H1 (cell line): Measurements from ENCODE around the gene HDDC3. TPM values are rescaled to one million over a fixed set of nuclear protein-coding genes. Genes with fewer than 3 reads are reported as not detected.

ENCODE experiments used
- CTCF ChIA-PET: fragments of 300-600 bp; sonication (Branson Sonifier 250); formaldehyde crosslinking; loops from one replicate; lab custom pipeline; 2021; ENCODE audit not compliant: partially characterized antibody; lab: Charles Lee
- POLR2A ChIA-PET: fragments of 300-600 bp; sonication (Branson Sonifier 250); formaldehyde crosslinking; loops from one replicate; lab custom pipeline; 2021; ENCODE audit warnings: inconsistent platforms; ENCODE audit not compliant: partially characterized antibody; lab: Charles Lee
- DNase-seq, 2 experiments: peaks; one replicate each; pipeline versions ENCODE4 v3.0.0 to v3.0.0-alpha.2; 2010 to 2022; ENCODE audit warnings: low spot score in 2 of 2, low read depth in 1 of 2, mixed read lengths in 1 of 2
- FAIRE-seq: peaks from 2 replicates; lab custom pipeline; 2011; peaks lifted over from hg19 to GRCh38; lab: Jason Lieb, UNC
- H2AFZ ChIP-seq: 2 replicates; pipeline ENCODE4 v1.8.1; 2012; ENCODE audit warnings: low read length, inconsistent platforms
- H2AK5ac ChIP-seq: 2 replicates; pipeline ENCODE4 v1.6.1; 2013; ENCODE audit warnings: low read depth, low read length
- H2BK120ac ChIP-seq: replicated peaks from 2 replicates; pipeline ENCODE3; 2013; ENCODE audit warnings: low read depth, low read length, inconsistent platforms
- H2BK12ac ChIP-seq: 2 replicates; pipeline ENCODE4 v1.6.1; 2013; ENCODE audit warnings: low read depth, low read length
- H2BK15ac ChIP-seq: 2 replicates; pipeline ENCODE4 v1.6.1; 2013; ENCODE audit warnings: low read length
- H2BK20ac ChIP-seq: 2 replicates; pipeline ENCODE4 v1.6.1; 2013; ENCODE audit warnings: low read length
- H2BK5ac ChIP-seq: 2 replicates; pipeline ENCODE4 v1.6.1; 2013; ENCODE audit warnings: low read depth, low read length
- H3K14ac ChIP-seq: 2 replicates; pipeline ENCODE4 v1.6.1; 2013; ENCODE audit warnings: inconsistent platforms; ENCODE audit not compliant: insufficient read length
- H3K18ac ChIP-seq: 2 replicates; pipeline ENCODE4 v1.6.1; 2013; ENCODE audit warnings: low read length; ENCODE audit errors: extremely low read depth
- H3K23ac ChIP-seq: 2 replicates; pipeline ENCODE4 v1.6.1; 2013; ENCODE audit warnings: inconsistent platforms; ENCODE audit not compliant: insufficient read length
- H3K23me2 ChIP-seq: 2 replicates; pipeline ENCODE4 v1.6.1; 2013; ENCODE audit warnings: low read depth, low read length
- H3K27ac ChIP-seq: 2 replicates; pipeline ENCODE4 v1.6.1; 2011; ENCODE audit warnings: low read depth, low read length, inconsistent platforms
- H3K27me3 ChIP-seq, 4 experiments: replicated peaks in 1 of 4; 1 replicate in 1 of 4; 2 replicates in 3 of 4; pipeline versions ENCODE4 v1.6.1 to v1.8.1; 2011 to 2013; ENCODE audit warnings: low read length in 3 of 4, mild to moderate bottlenecking in 3 of 4, inconsistent platforms in 2 of 4, mixed read lengths in 2 of 4, moderate library complexity in 1 of 4; ENCODE audit not compliant: control insufficient read depth in 3 of 4, insufficient read depth in 3 of 4; ENCODE audit errors: extremely low read depth in 1 of 4
- H3K36me3 ChIP-seq, 4 experiments: 2 replicates each; pipeline versions ENCODE4 v1.6.1 to v1.8.1; 2011 to 2013; ENCODE audit warnings: mild to moderate bottlenecking in 4 of 4, low read length in 3 of 4, moderate library complexity in 2 of 4, control low read depth in 1 of 4, inconsistent platforms in 1 of 4; ENCODE audit not compliant: insufficient read depth in 4 of 4, control insufficient read depth in 2 of 4
- H3K4ac ChIP-seq: replicated peaks from 2 replicates; pipeline ENCODE3; 2013; ENCODE audit warnings: low read length, low read depth, mixed read lengths, inconsistent platforms; ENCODE audit not compliant: insufficient read length
- H3K4me1 ChIP-seq, 4 experiments: replicated peaks in 1 of 4; 1 replicate in 1 of 4; 2 replicates in 3 of 4; pipeline versions ENCODE4 v1.6.1 to v1.8.1; 2011 to 2013; ENCODE audit warnings: low read length in 3 of 4, inconsistent platforms in 2 of 4, mixed read lengths in 1 of 4; ENCODE audit not compliant: insufficient read depth in 4 of 4, control insufficient read depth in 3 of 4
- H3K4me2 ChIP-seq, 2 experiments: 2 replicates each; pipeline versions ENCODE4 v1.6.1 to v1.8.1; 2011 to 2013; ENCODE audit warnings: low read depth in 2 of 2, low read length in 2 of 2, control low read depth in 1 of 2, inconsistent platforms in 1 of 2, mild to moderate bottlenecking in 1 of 2; ENCODE audit not compliant: insufficient read depth in 1 of 2
- H3K4me3 ChIP-seq, 4 experiments: fragments of 200-600, 300-600 bp in 1 of 4; sonication (generic), shearing (Covaris generic), sonication (Bioruptor Twin) in 1 of 4; 2 replicates each; pipeline versions ENCODE4 v1.5.1 to v1.8.1; 2011 to 2016; ENCODE audit warnings: low read length in 4 of 4, low read depth in 3 of 4, control low read depth in 2 of 4, inconsistent platforms in 2 of 4, mild to moderate bottlenecking in 2 of 4, mixed read lengths in 1 of 4, moderate library complexity in 1 of 4; ENCODE audit not compliant: insufficient read depth in 2 of 4; ENCODE audit errors: extremely low read depth in 1 of 4
- H3K56ac ChIP-seq: replicated peaks from 2 replicates; pipeline ENCODE3; 2013; ENCODE audit warnings: low read depth, mild to moderate bottlenecking, mixed read lengths, low read length, inconsistent platforms; ENCODE audit not compliant: insufficient read length
- H3K79me1 ChIP-seq: 2 replicates; pipeline ENCODE4 v1.6.1; 2013; ENCODE audit warnings: low read depth, low read length, control low read depth
- H3K79me2 ChIP-seq, 2 experiments: 2 replicates each; pipeline versions ENCODE4 v1.6.1 to v1.8.1; 2012 to 2013; ENCODE audit warnings: low read length in 2 of 2, mild to moderate bottlenecking in 2 of 2, inconsistent platforms in 1 of 2; ENCODE audit not compliant: insufficient read depth in 2 of 2, control insufficient read depth in 1 of 2
- H3K9ac ChIP-seq, 4 experiments: replicated peaks in 1 of 4; 1 replicate in 1 of 4; 2 replicates in 3 of 4; pipeline versions ENCODE4 v1.6.1 to v1.8.1; 2011 to 2013; ENCODE audit warnings: low read depth in 3 of 4, low read length in 3 of 4, control low read depth in 2 of 4, mild to moderate bottlenecking in 2 of 4, moderate library complexity in 2 of 4, inconsistent platforms in 1 of 4; ENCODE audit errors: extremely low read depth in 1 of 4
- H3K9me3 ChIP-seq, 2 experiments: 2 replicates each; pipeline versions ENCODE4 v1.6.1 to v1.8.1; 2012 to 2013; ENCODE audit warnings: mild to moderate bottlenecking in 2 of 2, moderate library complexity in 2 of 2, control low read depth in 1 of 2, inconsistent platforms in 1 of 2, low read depth in 1 of 2, low read length in 1 of 2, mixed read lengths in 1 of 2; ENCODE audit not compliant: insufficient read depth in 2 of 2
- H4K20me1 ChIP-seq, 2 experiments: replicated peaks in 1 of 2; 2 replicates each; pipeline versions ENCODE3 to v1.8.1; 2011 to 2013; ENCODE audit warnings: inconsistent platforms in 2 of 2, low read length in 2 of 2, mild to moderate bottlenecking in 1 of 2; ENCODE audit not compliant: insufficient read depth in 2 of 2, control insufficient read depth in 1 of 2
- H4K5ac ChIP-seq: 2 replicates; pipeline ENCODE4 v1.6.1; 2013; ENCODE audit warnings: low read length, low read depth, mixed read lengths, inconsistent platforms; ENCODE audit not compliant: insufficient read length
- H4K8ac ChIP-seq: 2 replicates; pipeline ENCODE4 v1.8.0; 2013; ENCODE audit warnings: mild to moderate bottlenecking, moderate library complexity, low read length, inconsistent platforms; ENCODE audit not compliant: insufficient read depth; ENCODE audit errors: extremely low read depth
- H4K91ac ChIP-seq: replicated peaks from 2 replicates; pipeline ENCODE3; 2013; ENCODE audit warnings: low read length, mixed read lengths, inconsistent platforms; ENCODE audit not compliant: insufficient read length
- CEBPB ChIP-seq: IDR thresholded peaks from 2 replicates; pipeline ENCODE4 v1.6.1; 2012; ENCODE audit warnings: low read depth, low read length
- CTBP2 ChIP-seq: IDR thresholded peaks from 2 replicates; pipeline ENCODE4 v1.7.0; 2011; ENCODE audit warnings: borderline replicate concordance, mild to moderate bottlenecking, moderate library complexity, mixed read lengths, low read length; ENCODE audit not compliant: insufficient read depth, insufficient read length
- PHF8 ChIP-seq: fragments of 200-600 bp; sonication (generic); conservative IDR thresholded peaks from 2 replicates; pipeline ENCODE4 v1.7.1; 2012; ENCODE audit warnings: low read depth, mild to moderate bottlenecking, inconsistent platforms, low read length, moderate library complexity
- RBBP5 ChIP-seq: IDR thresholded peaks from 2 replicates; pipeline ENCODE4 v1.7.1; 2012; ENCODE audit warnings: low read depth, mild to moderate bottlenecking, inconsistent platforms, low read length, moderate library complexity, borderline replicate concordance
- RNF2 ChIP-seq: fragments of 200-900, 300-1000 bp; sonication (generic); IDR thresholded peaks from 2 replicates; pipeline ENCODE4 v1.7.1; 2016; ENCODE audit warnings: borderline replicate concordance, low read depth, mild to moderate bottlenecking, antibody characterized with exemption, low read length; ENCODE audit not compliant: poor library complexity, severe bottlenecking; ENCODE audit errors: missing control alignments
- SRF ChIP-seq: IDR thresholded peaks from 2 replicates; pipeline ENCODE4 v1.6.1; 2011; ENCODE audit warnings: mild to moderate bottlenecking, low read depth, low read length, moderate library complexity
- TAF1 ChIP-seq: IDR thresholded peaks from 2 replicates; pipeline ENCODE4 v1.6.1; 2011; ENCODE audit warnings: mild to moderate bottlenecking, low read depth, low read length
- YY1 ChIP-seq: IDR thresholded peaks from 2 replicates; pipeline ENCODE4 v1.6.1; 2011; ENCODE audit warnings: low read depth, mild to moderate bottlenecking, low read length
- WGBS, 2 experiments: shearing (Covaris generic) in 1 of 2; methylation state at CpG; one replicate each; pipeline versions ENCODE4 v1.1.6 to v1.1.7; 2013 to 2015; ENCODE audit warnings: low lambda C conversion rate in 2 of 2, mixed read lengths in 2 of 2, inconsistent platforms in 1 of 2, low coverage in 1 of 2, missing lambda C conversion rate in 1 of 2; ENCODE audit not compliant: insufficient replicate concordance in 2 of 2, insufficient coverage in 1 of 2, insufficient read length in 1 of 2; ENCODE audit errors: extremely low coverage in 1 of 2, missing lambda C conversion rate in 1 of 2; 5-methylcytosine and 5-hydroxymethylcytosine counted together
- polyA plus RNA-seq, 7 experiments: library from polyadenylated mRNA; depleted of rRNA in 3 of 7; stranded (reverse) in 5 of 7; unstranded in 2 of 7; fragments of >200 nt in 5 of 7; fragments of 200-250 nt in 2 of 7; gene quantifications; 1 replicate in 5 of 7; 2 replicates in 1 of 7; 4 replicates in 1 of 7; pipeline versions ENCODE4 v1.2.1 to v1.2.3, GENCODE V29; 2011 to 2013; ENCODE audit warnings: missing spikeins in 2 of 7, mixed read lengths in 2 of 7
- total RNA-seq: library from RNA; stranded (reverse); fragmentation: NEBNext Ultra II Directional; extraction: Animal tissue kit (Norgen Biotek cat#: 25700); gene quantifications from 2 replicates; pipeline ENCODE4 v1.2.1, GENCODE V29; 2021

The HDDC3 gene
- total and polyA plus RNA-seq, 2 of the 8 experiments (the other 6 are each of a cell fraction or from before 2014, with no cell fraction given), result 16.3 to 16.5 TPM

DNA sequence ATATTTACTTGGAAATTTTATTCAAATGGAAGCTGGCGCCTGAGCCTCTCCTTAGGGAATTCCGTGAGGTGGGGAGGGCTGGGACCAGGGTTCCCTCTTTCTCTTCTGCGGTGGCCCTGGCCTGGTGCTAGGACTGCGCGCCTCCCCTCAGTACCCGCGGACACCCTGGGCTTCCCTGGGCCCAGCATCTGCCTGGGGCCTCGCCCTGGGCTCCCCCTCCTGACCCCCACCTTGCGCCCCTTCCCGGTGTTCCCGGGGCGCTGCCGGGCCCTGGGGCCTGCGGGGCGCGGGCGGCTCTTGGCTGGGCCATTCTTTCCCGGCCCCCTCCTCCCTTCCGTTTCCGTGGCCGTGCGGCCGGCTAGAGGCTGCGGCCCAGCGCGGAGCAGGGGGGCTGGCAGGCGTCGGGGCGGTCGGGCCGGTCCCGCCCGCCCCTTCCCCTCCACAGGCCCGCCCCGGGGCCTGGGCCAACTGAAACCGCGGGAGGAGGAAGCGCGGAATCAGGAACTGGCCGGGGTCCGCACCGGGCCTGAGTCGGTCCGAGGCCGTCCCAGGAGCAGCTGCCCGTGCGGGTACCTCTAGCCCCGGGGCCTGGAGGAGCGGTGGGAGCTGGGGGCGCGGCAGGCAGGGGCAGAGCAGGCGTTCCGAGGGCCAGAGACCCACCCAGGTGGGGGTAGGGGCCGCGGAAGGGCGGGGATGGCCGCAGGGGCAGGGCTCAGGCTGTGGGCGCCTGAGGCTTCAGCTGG, 48.2 kb downstream of the HDDC3 start, which contains the start of gene FES:
Gene FES (plus strand): TSS at position 529 of the 743 bp plus-strand sequence. CDS start 542 bp downstream, outside the sequence.
- no peak for FAIRE-seq
- CTCF ChIA-PET, result interaction anchor here (0.9 to 5.5 kb wide), 17 partner anchors 10 to 265 kb away, joined by 3 to 132 read pairs (median 17); partner anchors contain the start of genes HDDC3, MAN2A2 and UNC45A
- H3K79me1 ChIP-seq, result no peaks in the 10 kb centered on the region; the same call in 1 of the 2 replicates
- TF ChIP-seq SRF (no peak), RBBP5 (peak; percentile 37; the same call in 1 of the 2 replicates), YY1 (no peak), CTBP2 (no peak), CEBPB (no peak), PHF8 (peak; percentile 30), RNF2 (no peak), TAF1 (peak; percentile 50; the same call in 1 of the 2 replicates)

More for the DNA sequence above, 48.2 kb downstream of the HDDC3 start, which contains the start of gene FES:
- Histone ChIP-seq H3K23me2 (no peaks in the 10 kb centered on the region; the same call in 1 of the 2 replicates), H2BK20ac (no peak within 1 kb of the TSS; the same call in 1 of the 2 replicates), H4K8ac (peak within 1 kb of the TSS; percentile 86), H2BK12ac (peak within 1 kb of the TSS; percentile 87; the same call in 1 of the 2 replicates), H3K14ac (no peak within 1 kb of the TSS), H2BK120ac (no peak within 1 kb of the TSS), H3K56ac (no peak within 1 kb of the TSS), H3K9ac (peak within 1 kb of the TSS in 1 of 4 experiments; percentile 24; a peak in 3 of 7 replicates), H3K18ac (peak within 1 kb of the TSS; percentile 97), H3K9me3 (no peaks in the 10 kb centered on the region), H3K4me2 (peak within 1 kb of the TSS; percentile 62 to 72), H2AK5ac (no peak within 1 kb of the TSS; the same call in 1 of the 2 replicates), H2BK15ac (peak within 1 kb of the TSS; percentile 97; the same call in 1 of the 2 replicates), H4K91ac (peak within 1 kb of the TSS; percentile 95), H3K4me1 (peaks cover 0 to 21% (median 15%) of the 10 kb centered on the region in 4 experiments; a peak in 6 of 7 replicates), H3K79me2 (no peaks in the 10 kb centered on the region), H3K4me3 (peak within 1 kb of the TSS; percentile 18 to 57 (median 22); a peak in 7 of 8 replicates), H2AFZ (peak within 1 kb of the TSS; percentile 42; the same call in 1 of the 2 replicates), H3K27me3 (no peaks in the 10 kb centered on the region), H2BK5ac (peak within 1 kb of the TSS; percentile 87; the same call in 1 of the 2 replicates), H4K5ac (peak within 1 kb of the TSS; percentile 37), H3K23ac (no peak within 1 kb of the TSS), H4K20me1 (peaks cover 0 to 3% of the 10 kb centered on the region in 2 experiments), H3K4ac (peak within 1 kb of the TSS; percentile 66), H3K27ac (no peak within 1 kb of the TSS), H3K36me3 (peaks cover 5 to 12% (median 7%) of the 10 kb centered on the region in 4 experiments; a peak in 4 of 8 replicates)
- DNase-seq, result peak in 1 of 2 experiments; percentile 79
- POLR2A ChIA-PET, result interaction anchor here (0.9 to 4.7 kb wide), 7 partner anchors 10 to 67 kb away, joined by 3 to 22 read pairs (median 11); partner anchors contain the start of gene FURIN
- 21% methylated on average over 24 of the region's 58 CpGs; no CpG with 5 or more reads in 1 of the 2 experiments for WGBS, 2 experiments
